T-helper 9 cell (primary cell): ENCODE results near the gene MAN2A2.

Experiments used
- DNase-seq: peaks from one replicate; pipeline ENCODE4 v3.0.0-alpha.2; 2020

The MAN2A2 gene

DNA sequence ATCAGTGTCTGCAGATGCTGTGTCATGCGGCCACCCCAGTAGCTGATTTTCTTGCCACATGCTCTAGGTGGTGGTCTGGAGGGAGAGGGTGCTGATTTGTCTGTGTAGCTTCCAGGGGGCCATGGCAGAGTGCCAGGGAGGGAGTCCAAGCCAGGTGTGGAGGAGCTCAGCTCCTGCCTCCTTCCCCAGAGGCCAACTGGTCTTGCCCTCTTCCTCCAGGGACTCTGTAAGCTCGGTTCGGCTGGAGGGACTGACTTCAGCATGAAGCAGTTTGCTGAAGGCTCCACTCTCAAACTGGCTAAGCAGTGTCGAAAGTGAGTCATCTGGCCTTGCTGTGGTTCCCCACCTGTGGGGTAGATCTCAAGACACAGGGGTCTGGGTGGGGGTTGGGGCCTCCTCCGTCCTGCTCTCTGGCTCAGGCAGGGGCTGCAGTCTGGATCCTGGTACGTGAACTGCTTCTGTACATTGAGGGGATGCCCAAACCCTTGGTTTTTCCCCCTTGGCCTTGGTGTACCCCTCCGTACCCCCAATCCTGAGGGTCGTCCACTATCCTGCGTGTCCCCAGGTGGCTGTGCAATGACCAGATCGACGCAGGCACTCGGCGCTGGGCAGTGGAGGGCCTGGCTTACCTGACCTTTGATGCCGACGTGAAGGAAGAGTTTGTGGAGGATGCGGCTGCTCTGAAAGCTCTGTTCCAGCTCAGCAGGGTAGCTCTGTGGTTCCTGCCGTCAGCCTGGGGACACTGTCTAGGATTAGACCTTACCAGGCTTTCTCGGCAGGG is 44.7 kb downstream of the MAN2A2 start:
- no peak for DNase-seq

DNA sequence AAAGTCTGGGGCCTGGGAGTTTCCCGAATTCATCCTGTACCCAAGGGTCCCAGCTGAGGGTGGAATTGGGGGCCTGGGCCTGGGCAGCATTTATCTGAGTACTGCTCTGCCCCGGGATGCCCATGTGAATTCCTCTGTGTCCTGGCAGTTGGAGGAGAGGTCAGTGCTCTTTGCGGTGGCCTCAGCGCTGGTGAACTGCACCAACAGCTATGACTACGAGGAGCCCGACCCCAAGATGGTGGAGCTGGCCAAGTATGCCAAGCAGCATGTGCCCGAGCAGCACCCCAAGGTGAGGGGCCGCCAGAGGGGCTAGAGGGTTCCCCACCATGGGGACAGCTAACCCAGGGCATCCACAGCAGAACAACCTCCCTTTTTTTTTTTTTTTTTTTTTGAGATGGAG is 45.4 kb downstream of the MAN2A2 start:
- no peak for DNase-seq

DNA sequence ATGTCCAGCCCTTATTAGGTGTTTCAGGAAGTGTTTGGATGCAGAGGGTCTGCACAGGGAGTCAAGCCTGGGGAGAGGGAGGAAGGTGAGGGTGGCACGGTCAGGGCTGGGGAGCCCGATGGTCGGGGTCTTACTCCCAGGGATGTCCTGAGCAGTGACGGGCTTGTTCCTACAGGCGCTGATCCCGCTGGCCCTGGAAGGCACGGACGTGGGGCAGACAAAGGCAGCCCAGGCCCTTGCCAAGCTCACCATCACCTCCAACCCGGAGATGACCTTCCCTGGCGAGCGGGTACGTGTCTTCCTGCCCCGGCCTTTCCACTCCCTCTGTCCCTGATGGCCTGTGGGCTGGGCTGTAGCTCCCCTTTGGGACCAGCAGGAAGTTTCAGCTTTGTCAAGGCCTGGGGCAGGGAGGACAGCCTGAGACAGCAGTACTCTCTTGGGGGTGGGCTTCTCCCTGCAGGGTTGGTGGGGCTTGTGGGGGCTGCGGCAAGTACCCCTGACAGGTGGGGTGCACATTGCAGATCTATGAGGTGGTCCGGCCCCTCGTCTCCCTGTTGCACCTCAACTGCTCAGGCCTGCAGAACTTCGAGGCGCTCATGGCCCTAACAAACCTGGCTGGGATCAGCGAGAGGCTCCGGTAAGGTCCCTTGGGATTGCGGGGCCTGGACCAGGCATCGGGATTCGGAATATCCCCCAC is 47.0 kb downstream of the MAN2A2 start:
- DNase-seq, result no peak

DNA sequence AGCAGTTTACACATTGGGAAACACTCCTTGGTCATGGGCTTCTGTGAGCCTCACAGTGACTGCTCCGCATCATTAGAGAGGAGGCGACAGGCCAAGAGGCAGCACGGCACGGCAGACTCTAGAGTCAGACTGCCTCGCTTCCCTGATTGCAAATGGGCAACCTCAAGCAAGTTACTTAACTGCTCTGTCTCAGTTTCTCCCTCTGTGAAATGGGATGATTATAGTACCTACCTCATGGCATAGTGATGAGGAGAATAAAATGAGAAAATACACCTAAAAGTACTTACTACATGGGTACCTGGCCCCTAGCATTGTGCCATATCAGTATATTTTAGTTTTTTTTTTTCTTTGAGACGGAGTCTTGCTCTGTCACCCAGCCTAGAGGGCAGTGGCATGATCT is 47.6 kb downstream of the MAN2A2 start:
- DNase-seq, result no peak

DNA sequence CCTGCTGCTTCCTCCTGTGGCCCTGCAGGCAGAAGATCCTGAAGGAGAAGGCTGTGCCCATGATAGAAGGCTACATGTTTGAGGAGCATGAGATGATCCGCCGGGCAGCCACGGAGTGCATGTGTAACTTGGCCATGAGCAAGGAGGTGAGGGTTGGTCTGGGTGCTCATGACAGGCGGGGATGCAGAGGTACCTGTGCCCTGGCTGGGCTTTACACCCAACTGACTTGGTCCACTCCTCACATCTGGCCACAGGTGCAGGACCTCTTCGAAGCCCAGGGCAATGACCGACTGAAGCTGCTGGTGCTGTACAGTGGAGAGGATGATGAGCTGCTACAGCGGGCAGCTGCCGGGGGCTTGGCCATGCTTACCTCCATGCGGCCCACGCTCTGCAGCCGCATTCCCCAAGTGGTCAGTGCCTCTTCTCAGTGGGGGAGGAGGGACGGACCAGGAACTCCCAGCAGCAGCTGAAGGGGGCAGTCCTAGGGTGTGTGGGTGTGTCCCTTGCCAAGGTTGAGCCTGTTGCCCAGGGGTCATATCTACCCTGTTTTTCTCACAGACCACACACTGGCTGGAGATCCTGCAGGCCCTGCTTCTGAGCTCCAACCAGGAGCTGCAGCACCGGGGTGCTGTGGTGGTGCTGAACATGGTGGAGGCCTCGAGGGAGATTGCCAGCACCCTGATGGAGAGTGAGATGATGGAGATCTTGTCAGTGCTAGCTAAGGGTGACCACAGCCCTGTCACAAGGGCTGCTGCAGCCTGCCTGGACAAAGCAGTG is 50.0 kb downstream of the MAN2A2 start:
- no peak for DNase-seq

DNA sequence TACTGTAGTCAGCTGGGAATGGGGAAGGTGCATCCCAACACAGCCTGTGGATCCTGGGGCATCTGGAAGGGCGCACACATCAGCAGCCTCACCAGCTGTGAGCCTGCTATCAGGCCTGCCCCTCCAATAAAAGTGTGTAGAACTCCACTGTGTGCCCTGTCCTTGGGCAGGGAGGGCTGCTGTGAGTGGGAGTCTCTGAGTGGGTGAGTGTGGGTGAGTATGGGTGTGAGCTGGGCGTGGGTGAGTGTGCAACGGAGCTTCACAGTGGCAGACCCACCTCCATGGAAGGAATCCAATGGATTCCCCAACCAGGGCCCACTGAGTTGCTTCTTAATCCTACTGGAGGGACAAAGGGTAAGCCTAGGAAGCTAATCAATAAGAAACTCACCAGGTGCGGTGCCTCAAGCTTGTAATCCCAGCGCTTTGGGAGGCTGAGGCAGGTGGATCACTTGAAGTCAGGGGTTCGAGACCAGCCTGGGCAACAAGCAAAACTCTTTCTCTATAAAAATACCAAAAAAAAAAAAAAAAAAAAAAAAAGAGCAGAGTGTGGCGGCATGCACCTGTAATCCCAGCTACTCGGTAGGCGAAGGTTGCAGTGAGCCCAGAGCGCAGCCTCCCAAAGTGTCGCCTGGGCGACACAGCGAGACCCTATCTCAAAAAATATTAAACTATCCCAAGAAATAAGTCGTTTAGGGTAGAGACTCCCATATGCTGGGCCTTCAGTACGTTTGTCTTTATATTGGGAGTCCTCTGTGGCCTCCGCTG is 51.0 kb downstream of the MAN2A2 start:
- DNase-seq, result no peak

DNA sequence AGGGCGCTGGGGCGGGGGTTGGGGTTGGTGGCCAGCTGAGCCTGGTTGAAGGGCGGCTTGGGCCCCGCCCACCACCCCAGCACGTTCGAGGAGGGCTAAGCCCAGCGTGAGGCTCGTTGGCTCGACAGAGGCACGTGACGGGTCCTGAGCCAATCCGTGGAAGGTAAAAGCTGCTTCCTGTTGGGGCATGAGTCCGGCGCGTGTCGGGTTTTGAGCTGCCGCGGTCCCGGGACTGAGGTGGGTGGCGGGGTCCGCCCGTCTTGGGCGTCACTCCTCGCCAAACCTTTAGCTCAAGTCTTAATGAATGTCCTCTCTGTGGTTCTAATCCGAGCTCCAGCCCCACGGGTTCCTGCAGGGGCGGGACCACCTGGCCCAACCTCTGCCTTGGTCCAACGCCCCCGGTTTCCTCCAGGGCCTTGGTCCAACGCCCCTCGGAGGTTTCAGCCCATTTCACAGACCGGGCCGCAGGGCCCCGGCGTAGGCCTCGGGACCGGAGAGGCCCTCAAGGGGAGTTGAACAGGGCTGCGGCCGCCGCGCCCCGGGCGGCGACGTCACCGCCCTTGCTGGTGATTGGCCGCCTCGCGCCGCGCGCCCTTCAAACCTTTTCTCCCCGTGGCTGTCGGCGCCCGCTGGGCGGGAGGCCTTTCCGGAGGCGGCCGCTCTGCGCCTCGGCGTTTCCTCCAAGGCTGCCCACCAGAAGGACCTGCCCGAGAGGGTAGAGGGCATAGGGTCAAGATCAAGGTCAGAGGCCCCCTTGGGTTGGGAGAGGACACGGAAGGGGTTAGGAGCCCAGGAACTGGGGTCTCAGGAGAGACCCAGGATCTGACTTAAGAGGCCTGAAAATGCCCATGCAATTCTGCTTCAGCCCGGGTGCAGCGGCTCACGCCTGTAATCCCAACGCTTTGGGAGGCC is 51.9 kb downstream of the MAN2A2 start, which contains the start of gene RCCD1:
Gene RCCD1, plus strand, starts transcription at position 173 of the 912 bp plus-strand sequence. CDS start 1,851 bp downstream, outside the sequence.
- peak; percentile 77 for DNase-seq

DNA sequence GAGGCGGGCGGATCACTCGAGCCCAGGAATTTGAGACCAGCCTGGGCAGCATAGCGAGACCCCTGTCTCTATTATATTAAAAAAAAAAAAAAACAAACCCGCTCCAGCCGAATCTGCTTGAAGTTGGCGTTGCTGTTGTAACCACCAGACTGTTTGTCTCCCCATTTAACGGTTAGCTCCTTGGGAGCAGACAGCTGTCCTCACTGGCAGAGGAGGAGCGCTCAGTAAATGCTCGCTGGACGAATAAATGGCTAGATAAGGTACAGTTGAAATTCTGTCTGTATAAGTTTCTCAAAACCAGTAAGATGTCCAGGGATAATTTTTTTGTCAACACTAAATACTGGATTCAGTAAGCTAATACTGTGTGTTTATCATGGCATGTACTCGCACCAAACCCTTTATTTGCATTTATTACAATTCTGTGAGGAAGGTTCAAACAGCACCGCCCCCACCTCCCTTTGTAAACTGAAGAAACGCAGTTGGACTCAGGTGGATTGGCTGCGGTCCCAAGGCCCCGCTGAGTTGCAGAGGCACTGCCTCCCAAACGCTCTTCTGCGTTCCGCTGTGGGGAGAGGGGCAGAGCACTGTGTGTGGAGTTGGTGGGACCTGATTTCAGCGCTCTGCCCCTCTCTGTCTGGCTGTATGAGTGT is 52.6 kb downstream of the MAN2A2 start:
- DNase-seq, result no peak

DNA sequence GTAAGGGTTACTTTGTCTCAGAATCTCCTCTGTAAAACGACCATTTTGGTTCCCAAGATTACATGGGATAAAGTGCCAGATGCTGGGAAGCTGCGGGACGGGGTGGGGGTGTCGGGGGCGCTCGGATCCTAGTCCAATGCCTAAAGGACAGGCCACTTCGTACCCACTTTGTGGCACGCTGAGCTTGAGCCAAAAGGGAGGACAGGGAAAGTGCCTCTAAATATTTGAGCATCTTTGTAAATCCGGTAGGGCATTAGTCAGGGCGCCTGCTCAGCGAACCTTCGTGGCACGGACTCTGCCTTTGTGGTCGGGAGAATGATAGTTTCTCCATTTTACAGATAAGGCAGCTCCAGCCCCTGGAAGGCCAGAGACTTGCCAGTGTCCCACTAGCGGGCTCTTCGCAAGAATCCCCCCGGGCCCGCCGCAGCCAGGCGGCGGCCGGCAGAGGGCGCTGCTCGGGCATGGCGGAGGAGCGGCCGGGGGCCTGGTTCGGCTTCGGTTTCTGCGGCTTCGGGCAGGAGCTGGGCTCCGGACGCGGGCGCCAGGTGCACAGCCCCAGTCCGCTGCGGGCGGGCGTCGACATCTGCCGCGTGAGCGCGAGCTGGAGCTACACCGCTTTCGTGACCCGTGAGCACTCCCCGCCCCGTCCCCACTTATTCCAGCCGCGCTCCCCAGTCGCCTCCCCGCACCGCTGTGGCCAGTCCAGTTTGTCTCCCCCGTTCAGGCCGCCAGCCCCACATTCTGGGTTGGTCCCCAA is 53.4 kb downstream of the MAN2A2 start:
- peak; percentile 65 for DNase-seq

DNA sequence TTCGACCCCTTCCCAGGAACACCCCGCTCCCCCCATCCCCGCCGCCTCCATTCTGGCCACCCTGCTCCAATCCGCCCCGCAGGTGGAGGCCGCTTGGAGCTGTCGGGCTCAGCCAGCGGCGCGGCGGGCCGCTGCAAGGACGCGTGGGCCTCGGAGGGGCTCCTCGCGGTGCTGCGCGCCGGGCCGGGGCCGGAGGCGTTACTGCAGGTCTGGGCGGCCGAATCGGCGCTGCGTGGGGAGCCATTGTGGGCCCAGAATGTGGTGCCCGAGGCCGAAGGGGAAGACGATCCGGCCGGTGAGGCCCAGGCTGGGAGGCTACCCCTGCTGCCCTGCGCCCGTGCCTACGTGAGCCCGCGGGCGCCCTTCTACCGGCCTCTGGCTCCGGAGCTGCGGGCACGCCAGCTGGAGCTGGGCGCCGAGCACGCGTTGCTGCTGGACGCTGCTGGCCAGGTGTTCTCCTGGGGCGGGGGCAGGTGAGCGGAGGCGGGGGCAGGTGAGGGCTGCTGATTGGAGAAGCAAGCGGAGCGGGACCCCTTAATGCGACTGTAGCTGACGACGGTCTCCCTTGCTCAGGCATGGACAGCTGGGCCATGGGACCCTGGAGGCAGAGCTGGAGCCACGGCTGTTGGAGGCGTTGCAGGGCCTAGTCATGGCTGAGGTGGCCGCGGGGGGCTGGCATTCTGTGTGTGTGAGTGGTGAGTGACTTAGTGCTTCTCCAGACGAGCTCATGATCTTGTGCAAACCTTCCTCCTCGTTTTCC is 54.1 kb downstream of the MAN2A2 start:
- no peak for DNase-seq

DNA sequence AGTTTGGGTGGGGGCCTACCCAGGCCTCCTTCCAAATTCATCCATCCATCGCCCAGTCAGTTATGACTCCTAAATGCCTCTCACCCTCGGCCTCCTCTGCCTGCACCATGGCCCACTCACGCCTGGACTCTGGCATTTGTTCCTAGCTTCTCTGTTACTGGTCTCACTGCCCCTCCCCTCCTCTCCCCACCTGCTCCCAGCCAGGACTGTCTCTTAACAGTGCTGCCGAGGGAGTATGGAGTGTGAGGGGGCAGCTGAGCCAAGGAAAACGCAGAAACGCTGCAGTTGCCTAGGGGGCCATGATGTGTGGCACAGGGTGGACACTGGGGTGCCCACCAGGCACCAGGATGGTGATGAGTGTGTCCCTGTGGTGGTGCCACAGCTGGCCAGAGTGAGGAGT is 54.7 kb downstream of the MAN2A2 start:
- no peak for DNase-seq

DNA sequence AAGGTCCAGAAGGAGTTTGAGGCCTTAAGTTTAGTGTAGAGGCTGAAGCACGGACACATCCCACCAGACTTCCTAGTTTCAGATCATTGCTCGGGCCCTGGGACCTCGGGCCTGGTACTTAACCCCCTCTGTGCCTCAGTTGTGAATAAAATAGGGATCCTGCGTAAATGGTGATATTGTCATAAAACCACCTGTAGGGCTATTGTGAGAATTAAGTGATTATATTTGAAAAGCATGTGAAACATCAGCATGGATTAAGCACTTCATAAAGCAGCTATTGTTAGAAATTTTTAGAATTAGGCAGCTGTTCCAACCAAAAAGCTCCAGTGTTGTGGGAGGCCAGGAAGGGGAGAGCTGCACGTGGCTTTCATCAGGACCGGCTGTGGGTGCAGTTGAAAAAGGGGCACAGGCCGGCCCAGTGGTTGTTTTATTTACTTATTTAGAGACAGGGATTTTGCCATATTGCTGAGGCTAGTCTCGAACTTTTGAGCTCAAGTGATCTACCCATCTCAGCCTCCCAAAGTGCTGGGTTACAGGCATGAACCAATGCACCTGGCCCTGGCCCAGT is 56.0 kb downstream of the MAN2A2 start:
- no peak for DNase-seq

DNA sequence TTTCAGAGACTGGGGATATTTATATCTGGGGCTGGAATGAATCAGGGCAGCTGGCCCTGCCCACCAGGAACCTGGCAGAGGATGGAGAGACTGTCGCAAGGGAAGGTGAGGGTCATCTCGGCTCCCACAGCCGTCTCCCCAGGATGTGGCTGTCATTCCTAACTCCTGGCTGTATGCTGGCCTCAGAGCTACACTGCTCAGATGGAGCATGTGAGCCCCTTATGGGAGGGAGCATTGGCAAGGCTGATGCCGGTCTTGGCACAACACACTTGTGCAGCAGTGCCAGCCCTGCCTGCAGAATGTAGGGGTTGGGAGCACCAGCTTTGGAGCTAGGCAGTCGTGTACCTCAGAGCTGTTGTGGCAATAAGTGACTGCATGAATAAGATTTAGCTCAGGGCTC is 56.8 kb downstream of the MAN2A2 start:
- DNase-seq, result no peak

DNA sequence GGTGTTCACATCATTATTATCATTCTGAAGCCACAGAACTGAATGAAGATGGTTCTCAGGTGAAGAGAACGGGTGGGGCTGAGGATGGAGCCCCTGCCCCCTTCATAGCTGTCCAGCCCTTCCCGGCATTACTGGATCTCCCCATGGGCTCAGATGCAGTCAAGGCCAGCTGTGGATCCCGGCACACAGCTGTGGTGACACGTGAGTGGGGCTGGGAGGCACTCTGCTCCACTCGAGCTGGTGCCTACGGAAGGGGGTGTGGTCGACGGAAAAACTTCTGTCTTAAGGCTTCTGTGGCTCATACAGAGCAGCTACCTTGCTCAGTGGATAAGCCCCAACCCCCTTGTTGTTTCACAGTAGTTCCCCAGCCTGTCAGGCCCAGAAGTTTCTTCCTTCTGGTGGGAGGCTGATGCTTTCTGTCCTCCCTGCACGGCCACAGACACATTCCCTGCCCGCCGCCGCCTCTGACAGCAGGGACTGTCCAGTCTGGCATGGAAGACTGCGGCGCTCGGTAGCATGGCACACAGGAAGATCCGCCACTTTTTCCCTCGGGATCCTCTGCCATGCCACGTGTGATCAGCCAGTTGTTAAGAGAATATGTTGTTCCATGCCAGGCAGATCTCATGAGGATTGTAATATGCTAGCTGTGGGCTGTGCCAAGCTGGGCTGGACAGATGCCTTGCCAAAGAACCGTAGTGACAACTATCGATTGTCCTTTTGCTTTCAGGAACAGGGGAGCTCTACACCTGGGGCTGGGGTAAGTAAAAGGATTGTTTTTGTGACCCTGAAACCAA is 57.4 kb downstream of the MAN2A2 start:
- no peak for DNase-seq

DNA sequence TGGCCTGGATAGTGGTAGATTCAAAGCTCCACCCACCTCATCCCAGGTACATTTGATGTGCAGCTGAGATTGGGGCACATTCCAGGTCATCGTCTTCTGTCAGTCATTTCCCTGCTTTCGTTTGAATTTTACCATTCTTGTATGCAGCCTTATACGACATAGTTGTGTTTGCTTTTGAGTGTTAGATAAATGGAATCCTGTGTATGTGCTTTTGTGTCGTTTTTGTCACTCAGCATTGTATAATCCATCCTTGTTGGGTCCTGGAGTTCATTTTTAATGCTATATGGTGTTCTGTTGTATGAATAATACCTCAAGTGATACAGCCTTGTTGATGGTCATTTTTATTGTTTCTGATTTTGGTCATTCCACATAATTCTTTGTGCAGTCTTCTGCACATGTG is 58.9 kb downstream of the MAN2A2 start:
- no peak for DNase-seq

DNA sequence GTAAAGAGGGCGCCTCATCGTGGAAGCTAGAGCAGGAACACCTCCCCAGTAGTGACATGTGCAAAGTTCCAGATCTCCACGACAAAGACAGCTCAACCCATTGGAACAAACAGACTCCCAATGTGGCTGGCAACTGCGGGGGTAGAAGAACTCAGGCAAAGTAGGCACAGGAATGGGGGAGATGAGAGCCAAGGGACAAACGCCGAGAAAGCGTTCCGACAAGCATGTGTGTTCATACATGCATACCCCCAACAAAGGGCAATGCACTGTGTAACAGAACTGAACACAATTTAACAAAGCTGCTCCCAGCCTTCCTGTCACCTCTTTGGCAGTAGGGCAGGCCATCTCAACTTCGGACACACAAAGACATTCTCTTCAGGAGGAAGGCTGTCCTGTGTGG is 63.2 kb downstream of the MAN2A2 start:
- DNase-seq, result no peak

DNA sequence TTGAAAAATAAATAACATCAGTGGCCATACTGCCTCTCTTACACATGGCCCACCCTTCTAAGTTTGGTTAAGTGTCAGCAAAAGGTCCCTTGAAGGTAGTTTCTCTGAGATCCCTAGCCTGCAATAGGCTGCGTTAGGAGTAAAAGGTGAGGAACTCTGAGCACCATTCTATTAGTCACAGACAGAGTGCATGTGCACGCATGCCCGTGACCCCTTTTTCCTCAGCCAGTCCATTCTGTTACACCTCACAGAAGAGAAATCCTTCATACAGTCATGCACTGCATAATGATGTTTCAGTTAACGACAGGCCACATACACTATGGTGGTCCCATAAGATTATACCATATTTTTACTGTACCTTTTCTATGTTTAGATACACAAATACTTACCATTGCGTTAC is 64.1 kb downstream of the MAN2A2 start:
- DNase-seq, result no peak

DNA sequence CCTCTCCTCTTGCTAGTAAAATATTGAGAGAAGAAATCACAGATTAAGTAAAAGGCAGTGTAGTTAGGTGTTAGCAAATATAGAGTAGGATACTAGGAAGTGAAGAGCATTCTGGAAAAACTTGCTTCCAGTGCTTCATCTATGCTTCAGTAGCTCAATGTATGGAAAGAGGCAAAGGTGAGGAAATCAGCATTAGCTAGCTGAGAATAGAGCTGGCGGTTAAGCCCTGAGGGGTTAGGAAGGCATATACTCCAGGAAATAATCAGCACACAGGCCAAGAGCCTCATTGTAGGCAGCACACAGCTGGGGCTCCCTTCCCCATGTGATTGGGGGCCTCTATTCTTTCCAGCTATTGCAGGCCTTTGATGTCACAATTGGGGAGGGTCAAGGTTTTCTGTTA is 65.3 kb downstream of the MAN2A2 start:
- DNase-seq, result no peak
